ENCODE results near the gene ROBO4. TPM values are rescaled to one million over a fixed set of nuclear protein-coding genes. Genes with fewer than 3 reads are reported as not detected.

ROBO4 gene
- 9.4 TPM for polyA plus RNA-seq (2013, experiment 1 of 2)
- 5.9 TPM for polyA plus RNA-seq (2013, experiment 2 of 2)

DNA sequence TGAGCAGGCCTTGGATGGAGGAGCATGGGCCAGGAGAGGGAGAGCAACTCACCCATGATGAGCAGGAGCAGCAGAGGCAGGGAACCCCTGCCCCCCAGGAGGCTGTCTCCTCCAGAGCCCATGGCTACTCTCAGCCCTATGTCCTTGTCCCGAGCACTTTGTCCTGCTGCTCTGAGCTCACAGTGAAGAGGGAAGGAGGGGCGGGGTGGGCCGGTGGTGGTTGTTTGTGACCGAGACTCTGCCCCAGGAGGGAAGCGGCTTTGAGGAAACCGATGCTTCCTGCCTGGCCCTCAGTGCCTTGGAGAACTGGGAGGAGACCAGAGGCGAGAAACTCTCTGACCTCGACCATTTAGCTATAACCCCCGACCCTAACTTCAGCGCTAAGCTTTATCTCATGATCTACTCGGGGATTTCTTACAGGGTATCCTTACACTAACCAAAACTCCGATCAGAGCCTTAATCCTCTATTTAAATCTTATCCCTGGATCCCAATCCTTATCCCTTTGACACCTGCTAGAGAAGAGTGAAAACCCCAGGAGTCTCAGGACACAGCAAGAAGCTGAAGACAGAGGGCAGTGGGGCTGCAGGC lies at the start of gene ROBO4:
TSS of gene ROBO4 (minus strand) at position 192 of the 589 bp plus-strand sequence. CDS start at position 122, 70 bp downstream.
- Histone ChIP-seq H3K4me1 (ENCODE audit: control insufficient read depth, insufficient read depth, low read length, poor library complexity, severe bottlenecking) (peaks cover 45% of the 10 kb centered on the region), H3K4me3 (ENCODE audit: extremely low read depth, insufficient read depth, low read length, poor library complexity, severe bottlenecking) (peak within 1 kb of the TSS; percentile 11), H3K9me3 (ENCODE audit: control insufficient read depth, low read length) (no peaks in the 10 kb centered on the region), H3K36me3 (ENCODE audit: control insufficient read depth, insufficient read depth, low read length) (no peaks in the 10 kb centered on the region), H3K27ac (ENCODE audit: low read depth, low read length, severe bottlenecking) (peak within 1 kb of the TSS; percentile 82)
- WGBS, 2 experiments (ENCODE audit: insufficient coverage in 2 of 2) = 66 to 68% methylated on average over 7 to 12 of the region's 12 CpGs

DNA sequence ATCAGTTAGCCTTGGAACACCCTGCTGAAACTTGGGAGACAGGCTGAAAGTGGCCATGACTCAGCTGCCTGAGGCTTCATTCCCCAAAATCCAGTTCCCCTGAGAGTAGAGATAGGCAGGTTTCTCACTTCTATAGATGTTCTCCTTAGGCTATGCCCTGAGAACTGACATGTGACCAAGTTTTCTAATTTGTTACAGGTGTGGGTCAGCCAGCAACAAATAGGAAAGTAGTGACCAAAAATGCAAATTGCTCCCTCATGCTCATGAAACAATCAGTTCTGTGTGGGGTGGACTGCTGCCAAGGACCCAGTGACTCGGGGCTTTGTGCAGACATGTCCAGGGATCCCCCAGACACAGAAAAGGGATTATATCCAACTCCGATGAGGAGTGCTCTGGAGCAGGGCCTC lies 49.1 kb upstream of the ROBO4 start:
- Histone ChIP-seq H3K4me1 (ENCODE audit: control insufficient read depth, insufficient read depth, low read length, poor library complexity, severe bottlenecking) (no peaks in the 10 kb centered on the region), H3K4me3 (ENCODE audit: extremely low read depth, insufficient read depth, low read length, poor library complexity, severe bottlenecking) (no peak overlapping the region), H3K9me3 (ENCODE audit: control insufficient read depth, low read length) (peaks cover 3% of the 10 kb centered on the region), H3K36me3 (ENCODE audit: control insufficient read depth, insufficient read depth, low read length) (no peaks in the 10 kb centered on the region), H3K27ac (ENCODE audit: low read depth, low read length, severe bottlenecking) (no peak overlapping the region)
- WGBS, 2 experiments (ENCODE audit: insufficient coverage in 2 of 2) = 75 to 90% methylated on average over 1 to 2 of the region's 2 CpGs

GRCh38 chr11:124945826-124946225 lies 48.2 kb upstream of the ROBO4 start:
- Histone ChIP-seq H3K27ac (ENCODE audit: low read depth, low read length, severe bottlenecking) (no peak overlapping the region), H3K9me3 (ENCODE audit: control insufficient read depth, low read length) (peaks cover 3% of the 10 kb centered on the region)
- WGBS, 2 experiments (ENCODE audit: insufficient coverage in 2 of 2) = 89 to 90% methylated on average over 3 to 4 of the region's 6 CpGs

GRCh38 chr11:124944565-124944964 lies 46.9 kb upstream of the ROBO4 start:
- Histone ChIP-seq H3K27ac (ENCODE audit: low read depth, low read length, severe bottlenecking) (no peak overlapping the region), H3K4me1 (ENCODE audit: control insufficient read depth, insufficient read depth, low read length, poor library complexity, severe bottlenecking) (no peaks in the 10 kb centered on the region), H3K9me3 (ENCODE audit: control insufficient read depth, low read length) (peaks cover 3% of the 10 kb centered on the region), H3K4me3 (ENCODE audit: extremely low read depth, insufficient read depth, low read length, poor library complexity, severe bottlenecking) (no peak overlapping the region), H3K36me3 (ENCODE audit: control insufficient read depth, insufficient read depth, low read length) (no peaks in the 10 kb centered on the region)
- WGBS, 2 experiments (ENCODE audit: insufficient coverage in 2 of 2) = no CpG with 5 or more reads among the region's 3 CpGs

More at GRCh38 chr11:124945826-124946225, 48.2 kb upstream of the ROBO4 start:
- no peaks in the 10 kb centered on the region for H3K36me3 ChIP-seq (ENCODE audit: control insufficient read depth, insufficient read depth, low read length)
- no peak overlapping the region for H3K4me3 ChIP-seq (ENCODE audit: extremely low read depth, insufficient read depth, low read length, poor library complexity, severe bottlenecking)
- H3K4me1 ChIP-seq (ENCODE audit: control insufficient read depth, insufficient read depth, low read length, poor library complexity, severe bottlenecking) = no peaks in the 10 kb centered on the region

DNA sequence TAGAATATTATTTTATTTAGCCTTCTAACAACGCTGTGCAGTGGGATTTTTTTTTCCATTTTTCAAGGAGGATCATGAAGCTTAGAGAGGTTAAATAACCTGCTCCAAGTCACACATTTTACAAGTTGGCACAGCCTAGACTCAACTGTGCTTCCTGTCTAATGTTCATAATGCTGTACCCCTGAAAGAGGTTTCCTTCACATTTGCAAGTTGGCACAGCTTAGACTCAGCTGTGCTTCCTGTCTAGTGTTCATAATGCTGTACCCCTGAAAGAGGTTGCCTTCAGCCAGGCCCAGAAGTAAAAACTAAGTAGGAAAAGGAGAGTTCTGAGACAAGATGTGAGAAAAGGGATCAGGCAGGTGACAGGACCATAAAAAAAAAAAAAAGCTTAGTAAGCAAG lies 46.1 kb upstream of the ROBO4 start:
- H3K4me3 ChIP-seq (ENCODE audit: extremely low read depth, insufficient read depth, low read length, poor library complexity, severe bottlenecking) = no peak overlapping the region
- no peaks in the 10 kb centered on the region for H3K4me1 ChIP-seq (ENCODE audit: control insufficient read depth, insufficient read depth, low read length, poor library complexity, severe bottlenecking)
- H3K9me3 ChIP-seq (ENCODE audit: control insufficient read depth, low read length) = no peaks in the 10 kb centered on the region
- H3K36me3 ChIP-seq (ENCODE audit: control insufficient read depth, insufficient read depth, low read length) = no peaks in the 10 kb centered on the region
- no peak overlapping the region for H3K27ac ChIP-seq (ENCODE audit: low read depth, low read length, severe bottlenecking)
- no CpG with 5 or more reads among the region's 1 CpG for WGBS, 2 experiments (ENCODE audit: insufficient coverage in 2 of 2)

GRCh38 chr11:124943254-124943616 lies 45.6 kb upstream of the ROBO4 start:
- H3K27ac ChIP-seq (ENCODE audit: low read depth, low read length, severe bottlenecking) = no peak overlapping the region
- WGBS, 2 experiments (ENCODE audit: insufficient coverage in 2 of 2) = 100% methylated on average over 1 of the region's 5 CpGs
- H3K4me1 ChIP-seq (ENCODE audit: control insufficient read depth, insufficient read depth, low read length, poor library complexity, severe bottlenecking) = no peaks in the 10 kb centered on the region
- no peaks in the 10 kb centered on the region for H3K36me3 ChIP-seq (ENCODE audit: control insufficient read depth, insufficient read depth, low read length)
- H3K4me3 ChIP-seq (ENCODE audit: extremely low read depth, insufficient read depth, low read length, poor library complexity, severe bottlenecking) = no peak overlapping the region
- no peaks in the 10 kb centered on the region for H3K9me3 ChIP-seq (ENCODE audit: control insufficient read depth, low read length)

DNA sequence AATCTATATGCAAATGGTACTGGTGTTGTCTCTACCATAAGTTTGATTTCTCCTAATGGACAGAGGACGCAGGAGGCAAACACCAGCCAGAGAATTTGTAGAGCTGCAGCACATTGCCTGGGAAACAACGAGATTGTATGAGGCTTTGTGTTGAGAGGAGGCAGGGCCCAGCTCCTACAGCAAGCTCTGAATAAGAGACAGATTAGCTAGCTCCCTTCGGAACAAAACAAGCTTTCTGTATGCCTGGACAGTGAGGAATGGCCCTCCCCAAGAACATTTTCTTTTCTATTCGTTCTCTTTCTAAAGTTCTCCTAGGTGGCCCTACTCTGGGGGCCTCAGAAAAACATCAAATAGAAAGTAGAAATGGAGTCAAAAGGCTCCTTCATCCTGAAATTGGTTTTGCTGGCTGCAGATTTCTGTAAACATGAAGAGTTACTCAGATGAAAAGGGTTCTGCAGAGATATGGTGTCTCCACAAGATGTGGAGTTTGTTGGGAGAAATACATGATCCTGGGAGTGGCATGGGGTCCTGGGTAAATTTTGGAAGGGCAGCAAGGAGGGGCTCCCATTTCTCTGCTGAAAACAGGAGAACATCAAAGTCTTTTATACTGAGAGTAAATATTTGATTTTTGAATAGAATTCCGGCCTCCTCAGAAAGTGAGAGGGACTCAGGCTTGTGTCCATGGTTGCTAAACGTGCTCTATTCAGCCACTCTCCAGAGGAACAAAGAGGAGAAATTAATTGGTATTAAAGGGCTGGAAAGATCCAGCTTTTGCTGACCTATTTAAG lies 45.0 kb upstream of the ROBO4 start:
- Histone ChIP-seq H3K4me3 (ENCODE audit: extremely low read depth, insufficient read depth, low read length, poor library complexity, severe bottlenecking) (no peak overlapping the region), H3K27ac (ENCODE audit: low read depth, low read length, severe bottlenecking) (no peak overlapping the region), H3K9me3 (ENCODE audit: control insufficient read depth, low read length) (no peaks in the 10 kb centered on the region), H3K4me1 (ENCODE audit: control insufficient read depth, insufficient read depth, low read length, poor library complexity, severe bottlenecking) (no peaks in the 10 kb centered on the region), H3K36me3 (ENCODE audit: control insufficient read depth, insufficient read depth, low read length) (no peaks in the 10 kb centered on the region)
- 80 to 89% methylated on average over 5 of the region's 6 CpGs for WGBS, 2 experiments (ENCODE audit: insufficient coverage in 2 of 2)

- no peaks in the 10 kb centered on the region for H3K9me3 ChIP-seq (ENCODE audit: control insufficient read depth, low read length)
- no peaks in the 10 kb centered on the region for H3K4me1 ChIP-seq (ENCODE audit: control insufficient read depth, insufficient read depth, low read length, poor library complexity, severe bottlenecking)
- no peak overlapping the region for H3K4me3 ChIP-seq (ENCODE audit: extremely low read depth, insufficient read depth, low read length, poor library complexity, severe bottlenecking)
- no peak overlapping the region for H3K27ac ChIP-seq (ENCODE audit: low read depth, low read length, severe bottlenecking)
- no peaks in the 10 kb centered on the region for H3K36me3 ChIP-seq (ENCODE audit: control insufficient read depth, insufficient read depth, low read length)
- no CpG with 5 or more reads among the region's 1 CpG for WGBS, 2 experiments (ENCODE audit: insufficient coverage in 2 of 2)
Measured at GRCh38 chr11:124941703-124942102, 44.0 kb upstream of the ROBO4 start.

DNA sequence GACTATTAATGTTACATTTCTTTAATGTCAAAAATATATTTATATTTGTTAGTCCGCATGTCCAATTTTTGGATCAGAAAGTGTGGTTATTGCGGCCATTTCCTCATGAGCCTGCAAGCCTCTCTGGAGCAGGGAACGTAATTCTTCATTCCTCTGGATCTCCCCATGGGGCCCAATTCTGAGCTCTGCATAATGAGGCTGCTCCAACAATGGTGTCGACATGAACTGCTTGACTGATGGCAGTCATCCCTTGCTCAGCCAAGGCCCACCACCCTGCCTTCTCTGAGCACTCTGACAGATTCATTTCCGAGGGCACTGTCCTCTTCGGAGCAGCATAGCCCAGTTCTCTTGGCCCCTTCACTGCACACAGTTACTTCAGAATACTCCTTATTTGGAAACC lies 41.3 kb upstream of the ROBO4 start:
- H3K36me3 ChIP-seq (ENCODE audit: control insufficient read depth, insufficient read depth, low read length) = no peaks in the 10 kb centered on the region
- no peak overlapping the region for H3K4me3 ChIP-seq (ENCODE audit: extremely low read depth, insufficient read depth, low read length, poor library complexity, severe bottlenecking)
- 80 to 92% methylated on average over 3 to 6 of the region's 6 CpGs for WGBS, 2 experiments (ENCODE audit: insufficient coverage in 2 of 2)
- no peaks in the 10 kb centered on the region for H3K9me3 ChIP-seq (ENCODE audit: control insufficient read depth, low read length)
- H3K4me1 ChIP-seq (ENCODE audit: control insufficient read depth, insufficient read depth, low read length, poor library complexity, severe bottlenecking) = no peaks in the 10 kb centered on the region
- H3K27ac ChIP-seq (ENCODE audit: low read depth, low read length, severe bottlenecking) = no peak overlapping the region

DNA sequence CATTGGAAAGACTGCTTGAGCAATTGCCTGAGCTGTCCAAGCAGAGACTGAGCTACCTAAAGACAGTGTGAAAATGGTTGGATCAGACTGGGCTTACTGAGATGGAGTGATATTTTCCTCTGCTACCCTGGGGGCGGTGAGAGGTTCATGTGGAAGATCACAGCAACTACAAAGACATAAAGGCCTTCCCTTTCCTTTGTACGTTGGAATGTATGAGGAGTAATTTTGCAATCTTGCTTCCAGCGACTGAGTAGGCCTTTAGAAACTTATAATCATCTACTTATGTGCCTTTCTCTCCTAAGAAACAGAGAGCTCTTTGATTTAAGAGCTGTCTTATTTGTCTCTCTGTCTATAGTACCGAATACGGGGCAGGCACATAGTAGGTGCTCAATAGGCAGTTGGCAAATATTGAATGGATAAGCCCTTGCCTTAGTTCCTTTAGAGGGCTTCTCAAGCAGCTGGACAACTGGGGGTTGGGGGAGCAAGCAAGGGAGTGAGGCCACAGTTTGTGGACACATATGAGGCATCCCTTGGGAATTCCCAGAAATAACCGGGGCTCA lies 40.6 kb upstream of the ROBO4 start:
- no peaks in the 10 kb centered on the region for H3K4me1 ChIP-seq (ENCODE audit: control insufficient read depth, insufficient read depth, low read length, poor library complexity, severe bottlenecking)
- no peak overlapping the region for H3K4me3 ChIP-seq (ENCODE audit: extremely low read depth, insufficient read depth, low read length, poor library complexity, severe bottlenecking)
- no peak overlapping the region for H3K27ac ChIP-seq (ENCODE audit: low read depth, low read length, severe bottlenecking)
- 89 to 100% methylated on average over 2 to 3 of the region's 6 CpGs for WGBS, 2 experiments (ENCODE audit: insufficient coverage in 2 of 2)
- H3K9me3 ChIP-seq (ENCODE audit: control insufficient read depth, low read length) = no peaks in the 10 kb centered on the region
- no peaks in the 10 kb centered on the region for H3K36me3 ChIP-seq (ENCODE audit: control insufficient read depth, insufficient read depth, low read length)
